IPS-18c (cell line): ENCODE results near the gene TBX3.

Experiments used
- H3K4me3 ChIP-seq: 2 replicates; pipeline ENCODE4 v1.7.0; 2013; ENCODE audit warnings: low read depth, mild to moderate bottlenecking, low read length, moderate library complexity; ENCODE audit not compliant: insufficient read depth
- H3K9me3 ChIP-seq: one replicate; pipeline ENCODE4 v1.6.1; 2013; ENCODE audit warnings: mild to moderate bottlenecking, low read length, moderate library complexity; ENCODE audit not compliant: control insufficient read depth, insufficient read depth

The TBX3 gene

DNA sequence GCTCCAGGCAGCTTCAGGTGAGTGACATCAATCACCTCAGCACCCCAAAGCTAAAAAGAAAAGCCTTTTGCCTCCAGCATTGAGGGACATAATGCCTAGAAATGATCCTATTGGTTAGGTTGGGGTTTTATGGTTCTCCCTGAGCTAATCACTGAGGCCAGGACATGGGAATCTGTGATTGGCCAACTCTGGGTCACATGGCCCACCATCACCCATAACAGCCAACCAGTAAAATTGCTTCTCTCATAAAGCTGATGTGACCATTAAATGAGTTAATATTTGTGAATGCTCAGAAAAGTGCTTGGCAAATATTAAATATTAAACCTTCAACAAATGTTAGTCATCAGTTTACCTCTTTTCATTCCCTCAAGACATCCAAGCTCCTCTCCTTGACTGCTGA is 60.2 kb downstream of the TBX3 start:
- no peak overlapping the region for H3K4me3 ChIP-seq

More for the DNA sequence above, 60.2 kb downstream of the TBX3 start:
- H3K9me3 ChIP-seq: no peaks in the 10 kb centered on the region
